ENCODE data around the gene MRNIP.

MRNIP gene

DNA sequence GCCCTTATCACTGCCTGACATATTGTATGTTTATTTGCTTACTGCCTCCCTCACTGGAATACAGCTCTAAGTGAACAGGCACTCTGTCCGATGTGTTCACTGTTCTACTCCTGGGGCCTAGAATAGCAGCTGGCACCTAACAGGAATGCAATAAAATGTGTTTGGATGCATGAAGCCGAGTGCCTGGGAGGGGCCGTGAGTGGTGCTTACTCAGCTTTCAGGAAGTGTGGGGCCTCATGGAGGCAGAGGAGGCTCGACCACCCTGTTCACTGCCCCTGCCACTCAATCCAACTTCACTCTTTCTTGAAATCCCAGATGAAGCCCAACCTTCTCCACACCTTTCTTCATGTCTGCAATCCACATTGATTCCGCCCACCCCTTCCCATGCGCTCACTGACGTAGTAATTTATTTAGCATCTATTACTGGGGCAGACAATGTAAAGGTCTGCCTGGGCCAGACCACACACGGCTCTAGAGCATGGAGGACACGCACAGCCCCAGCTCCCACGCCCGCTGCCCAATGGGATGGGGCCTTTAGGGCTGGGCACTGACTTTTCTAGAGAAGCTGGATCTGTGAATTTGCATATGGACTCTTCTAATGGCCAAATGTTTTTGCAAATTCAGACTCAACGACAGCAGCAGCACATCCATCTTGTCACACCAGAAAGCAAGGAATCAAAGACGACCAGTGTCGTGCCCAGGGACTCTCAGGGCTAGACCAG lies 27.7 kb upstream of the MRNIP start:
- no peak overlapping the region for H3K4me3 ChIP-seq (ENCODE audit: low read depth, low read length)
- no peaks in the 10 kb centered on the region for H3K27me3 ChIP-seq (ENCODE audit: control insufficient read depth, insufficient read depth, low read length)
- peaks cover 29% of the 10 kb centered on the region for H3K9me3 ChIP-seq (ENCODE audit: control insufficient read depth, insufficient read depth, low read depth, low read length)
- no peak overlapping the region for H3K9ac ChIP-seq (ENCODE audit: low read length)
- no peak overlapping the region for H3K27ac ChIP-seq (ENCODE audit: low read depth, low read length)
- peaks cover 85% of the 10 kb centered on the region for H3K36me3 ChIP-seq (ENCODE audit: control insufficient read depth, insufficient read depth, low read length)
- no peaks in the 10 kb centered on the region for H3K4me1 ChIP-seq (ENCODE audit: control insufficient read depth, insufficient read depth, low read length)

DNA sequence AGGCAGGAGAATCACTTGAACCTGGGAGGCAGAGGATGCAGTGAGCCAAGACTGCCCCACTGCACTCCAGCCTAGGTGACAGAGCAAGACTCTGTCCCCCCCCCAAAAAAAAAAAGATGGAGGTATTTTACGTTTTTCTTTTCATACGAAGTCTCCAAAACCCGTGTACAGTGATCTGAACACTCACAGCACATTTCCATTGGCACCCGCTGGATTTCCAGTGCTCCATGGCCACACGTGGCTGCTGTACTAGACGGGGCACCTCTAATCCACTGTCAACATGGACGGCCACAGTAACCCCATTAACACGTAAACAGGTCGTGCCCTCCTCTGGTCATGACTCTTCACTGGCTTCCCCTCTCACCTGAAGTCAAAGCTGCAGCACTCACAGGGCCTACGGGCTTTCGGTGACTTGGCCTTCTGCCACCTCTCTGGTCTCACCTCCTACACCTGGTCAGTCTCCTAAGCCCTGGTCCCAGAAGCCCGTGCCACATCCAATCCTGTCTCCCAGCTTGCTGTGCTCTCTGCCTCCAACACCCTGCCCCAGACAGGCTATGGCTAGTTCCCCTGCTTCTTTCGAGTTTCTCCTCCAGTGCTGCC lies 27.0 kb upstream of the MRNIP start:
- H3K9me3 ChIP-seq (ENCODE audit: control insufficient read depth, insufficient read depth, low read depth, low read length): peaks cover 29% of the 10 kb centered on the region
- H3K9ac ChIP-seq (ENCODE audit: low read length): no peak overlapping the region
- H3K4me1 ChIP-seq (ENCODE audit: control insufficient read depth, insufficient read depth, low read length): no peaks in the 10 kb centered on the region
- no peaks in the 10 kb centered on the region for H3K27me3 ChIP-seq (ENCODE audit: control insufficient read depth, insufficient read depth, low read length)
- H3K36me3 ChIP-seq (ENCODE audit: control insufficient read depth, insufficient read depth, low read length): peaks cover 78% of the 10 kb centered on the region
- H3K27ac ChIP-seq (ENCODE audit: low read depth, low read length): no peak overlapping the region
- H3K4me3 ChIP-seq (ENCODE audit: low read depth, low read length): no peak overlapping the region

DNA sequence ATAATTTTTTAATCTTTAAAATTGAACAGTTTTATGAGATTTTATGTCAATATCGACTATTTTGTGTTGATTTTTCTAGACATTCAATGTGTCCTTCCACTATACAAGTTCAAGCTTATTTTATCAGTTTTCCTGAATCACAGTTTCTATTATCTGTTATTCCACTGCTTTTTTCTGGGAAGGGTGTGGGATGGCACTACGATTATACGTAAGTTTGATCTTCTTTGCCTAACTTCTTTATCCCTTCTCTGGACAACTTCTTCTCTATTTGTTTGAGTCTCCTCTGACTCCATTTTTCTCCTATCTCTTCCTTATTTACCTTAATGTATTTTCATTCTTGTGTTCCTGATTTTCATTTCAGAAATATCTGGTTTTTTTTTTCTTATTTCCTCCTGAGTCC lies 24.5 kb upstream of the MRNIP start:
- H3K9ac ChIP-seq (ENCODE audit: low read length): no peak overlapping the region
- H3K27ac ChIP-seq (ENCODE audit: low read depth, low read length): no peak overlapping the region
- no peaks in the 10 kb centered on the region for H3K27me3 ChIP-seq (ENCODE audit: control insufficient read depth, insufficient read depth, low read length)
- H3K4me1 ChIP-seq (ENCODE audit: control insufficient read depth, insufficient read depth, low read length): no peaks in the 10 kb centered on the region
- peaks cover 29% of the 10 kb centered on the region for H3K9me3 ChIP-seq (ENCODE audit: control insufficient read depth, insufficient read depth, low read depth, low read length)
- peaks cover 69% of the 10 kb centered on the region for H3K36me3 ChIP-seq (ENCODE audit: control insufficient read depth, insufficient read depth, low read length)
- H3K4me3 ChIP-seq (ENCODE audit: low read depth, low read length): no peak overlapping the region

DNA sequence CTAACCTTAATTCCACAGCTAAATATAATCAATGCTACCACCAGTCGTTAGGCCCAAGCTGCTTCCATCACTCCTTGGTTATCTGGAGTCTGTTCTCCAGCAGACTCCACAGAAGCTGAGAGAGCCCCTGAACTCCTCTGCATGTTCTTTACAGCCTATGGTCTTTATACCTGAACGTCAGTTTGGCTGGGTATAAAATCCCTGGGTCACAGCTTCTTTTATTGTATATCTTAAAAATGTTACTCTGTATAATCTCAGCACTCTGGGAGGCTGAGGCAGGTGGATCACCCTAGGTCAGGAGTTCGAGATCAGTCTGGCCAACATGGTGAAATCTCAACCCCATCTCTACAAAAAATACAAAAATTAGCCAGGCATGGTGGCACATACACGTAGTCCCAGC lies 23.7 kb upstream of the MRNIP start:
- Histone ChIP-seq H3K36me3 (ENCODE audit: control insufficient read depth, insufficient read depth, low read length) (peaks cover 67% of the 10 kb centered on the region), H3K9me3 (ENCODE audit: control insufficient read depth, insufficient read depth, low read depth, low read length) (peaks cover 29% of the 10 kb centered on the region), H3K27me3 (ENCODE audit: control insufficient read depth, insufficient read depth, low read length) (no peaks in the 10 kb centered on the region), H3K9ac (ENCODE audit: low read length) (no peak overlapping the region), H3K4me3 (ENCODE audit: low read depth, low read length) (no peak overlapping the region), H3K27ac (ENCODE audit: low read depth, low read length) (no peak overlapping the region), H3K4me1 (ENCODE audit: control insufficient read depth, insufficient read depth, low read length) (no peaks in the 10 kb centered on the region)

DNA sequence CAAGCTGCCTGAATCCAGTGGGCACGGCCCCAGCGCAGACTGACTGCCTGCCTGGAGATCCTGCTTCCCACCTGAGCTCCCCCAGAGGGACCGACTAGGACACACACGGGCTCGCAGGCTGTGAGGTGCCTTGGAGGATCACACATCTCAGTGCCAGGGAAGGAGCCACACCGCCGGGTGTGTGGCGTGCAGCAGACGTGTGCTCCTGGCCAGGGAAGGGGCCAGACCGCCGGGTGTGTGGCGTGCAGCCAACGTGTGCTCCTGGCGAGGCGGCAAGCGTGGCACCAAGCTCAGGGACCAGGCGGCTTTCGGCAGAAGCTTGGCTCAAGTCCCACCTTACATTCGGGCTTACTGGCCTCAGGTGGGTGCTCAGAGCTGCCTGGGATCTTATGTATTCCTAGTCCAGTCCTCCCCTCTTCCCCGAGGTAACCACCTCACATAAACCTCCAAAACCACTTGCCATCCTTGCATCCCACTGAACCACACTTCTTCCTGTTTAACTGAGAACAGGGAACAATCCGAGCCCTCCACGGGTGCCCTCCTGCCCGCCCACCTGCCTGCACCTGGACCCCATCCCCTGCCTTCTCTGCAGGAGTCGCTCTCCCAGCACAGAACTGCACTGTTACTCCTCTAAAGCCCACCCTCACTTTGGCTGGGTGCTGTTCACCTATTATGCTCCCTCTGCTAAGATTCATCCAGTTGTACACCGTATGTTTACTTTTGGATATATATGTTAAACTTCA lies 22.4 kb upstream of the MRNIP start:
- H3K4me1 ChIP-seq (ENCODE audit: control insufficient read depth, insufficient read depth, low read length): no peaks in the 10 kb centered on the region
- H3K9ac ChIP-seq (ENCODE audit: low read length): no peak overlapping the region
- peaks cover 29% of the 10 kb centered on the region for H3K9me3 ChIP-seq (ENCODE audit: control insufficient read depth, insufficient read depth, low read depth, low read length)
- peaks cover 59% of the 10 kb centered on the region for H3K36me3 ChIP-seq (ENCODE audit: control insufficient read depth, insufficient read depth, low read length)
- no peak overlapping the region for H3K4me3 ChIP-seq (ENCODE audit: low read depth, low read length)
- H3K27ac ChIP-seq (ENCODE audit: low read depth, low read length): no peak overlapping the region
- no peaks in the 10 kb centered on the region for H3K27me3 ChIP-seq (ENCODE audit: control insufficient read depth, insufficient read depth, low read length)

DNA sequence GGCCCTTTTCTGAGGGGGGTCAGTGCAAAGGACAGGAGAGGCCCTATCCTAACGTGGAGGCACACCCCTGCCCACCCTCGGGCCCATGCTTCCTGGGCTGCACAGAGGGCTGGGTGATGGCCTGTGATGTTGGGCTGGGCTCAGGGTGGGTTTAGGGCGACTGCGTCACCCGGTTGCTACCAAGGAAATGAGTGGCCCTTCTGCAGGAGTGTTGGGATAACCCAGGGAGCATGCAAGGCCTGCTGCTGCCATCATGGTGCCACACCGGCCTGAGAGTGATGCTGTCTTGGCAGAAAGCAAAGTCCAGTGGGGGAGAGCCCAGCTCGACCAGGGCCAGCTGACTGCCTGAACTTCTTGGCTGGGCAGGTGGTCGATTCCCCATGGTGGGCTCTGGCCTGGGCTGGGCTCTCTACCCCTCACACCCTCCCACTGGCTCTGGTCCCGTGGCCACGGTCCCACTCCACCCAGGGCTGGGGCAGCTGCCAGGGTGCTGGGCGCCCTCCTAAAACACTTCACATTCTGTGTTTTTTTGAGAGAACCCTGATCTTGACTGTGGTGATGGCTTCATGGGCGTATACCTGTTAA lies 21.5 kb upstream of the MRNIP start:
- Histone ChIP-seq H3K4me1 (ENCODE audit: control insufficient read depth, insufficient read depth, low read length) (no peaks in the 10 kb centered on the region), H3K27me3 (ENCODE audit: control insufficient read depth, insufficient read depth, low read length) (no peaks in the 10 kb centered on the region), H3K4me3 (ENCODE audit: low read depth, low read length) (no peak overlapping the region), H3K9me3 (ENCODE audit: control insufficient read depth, insufficient read depth, low read depth, low read length) (peaks cover 29% of the 10 kb centered on the region), H3K27ac (ENCODE audit: low read depth, low read length) (no peak overlapping the region), H3K9ac (ENCODE audit: low read length) (no peak overlapping the region), H3K36me3 (ENCODE audit: control insufficient read depth, insufficient read depth, low read length) (peaks cover 62% of the 10 kb centered on the region)

DNA sequence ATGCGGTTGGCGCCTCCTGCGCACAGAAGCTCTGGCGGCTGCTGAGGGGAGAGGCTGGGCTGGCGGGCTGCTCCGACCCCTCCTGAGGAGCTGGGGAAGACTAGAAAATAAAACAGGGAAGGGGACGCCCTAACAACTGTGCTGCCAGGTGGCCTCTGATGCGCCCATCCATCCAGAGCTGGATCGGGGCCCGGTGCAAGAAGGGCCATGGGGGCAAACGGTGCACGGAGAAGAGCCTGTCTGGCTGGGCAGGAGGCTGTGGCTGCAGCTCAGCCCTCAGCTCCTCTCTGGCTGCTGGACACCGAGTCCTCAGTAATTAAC lies 21.0 kb upstream of the MRNIP start:
- Histone ChIP-seq H3K4me3 (ENCODE audit: low read depth, low read length) (no peak overlapping the region), H3K4me1 (ENCODE audit: control insufficient read depth, insufficient read depth, low read length) (no peaks in the 10 kb centered on the region), H3K9me3 (ENCODE audit: control insufficient read depth, insufficient read depth, low read depth, low read length) (peaks cover 25% of the 10 kb centered on the region), H3K36me3 (ENCODE audit: control insufficient read depth, insufficient read depth, low read length) (peaks cover 62% of the 10 kb centered on the region), H3K27me3 (ENCODE audit: control insufficient read depth, insufficient read depth, low read length) (no peaks in the 10 kb centered on the region), H3K9ac (ENCODE audit: low read length) (no peak overlapping the region), H3K27ac (ENCODE audit: low read depth, low read length) (no peak overlapping the region)

DNA sequence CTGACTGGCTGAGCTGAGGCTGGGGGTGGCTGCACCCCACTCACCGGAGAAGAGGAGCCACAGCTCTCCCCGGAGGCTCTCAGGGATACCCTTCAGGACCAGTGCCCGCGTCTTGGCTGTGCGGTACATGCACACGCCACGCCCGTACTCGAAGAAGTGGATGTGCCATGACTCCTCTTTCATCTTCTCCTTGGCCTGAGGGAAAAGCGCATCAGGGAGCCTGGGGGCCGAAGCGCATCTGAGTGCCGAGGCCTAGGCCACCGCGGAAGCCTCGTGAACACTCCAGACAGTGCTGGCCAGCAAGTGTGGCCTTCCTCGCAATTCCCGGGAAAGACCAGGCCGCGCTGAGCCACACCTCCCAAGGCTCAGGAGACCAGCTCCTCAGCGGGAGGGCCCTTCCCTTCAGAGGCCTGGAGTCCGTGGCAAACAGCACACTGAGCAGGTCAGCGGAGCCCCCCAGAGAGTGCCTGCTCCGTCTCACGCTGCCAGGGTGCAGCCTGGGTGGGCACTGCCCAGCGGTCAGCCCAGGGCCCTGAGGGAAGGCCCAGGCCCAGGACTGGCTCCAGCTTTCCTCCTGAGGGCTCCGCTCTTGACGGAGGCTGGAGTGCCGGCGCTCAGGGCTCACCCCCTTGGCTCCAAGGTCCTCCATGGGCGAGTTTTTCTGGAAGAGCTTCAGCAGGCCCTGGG lies 20.5 kb upstream of the MRNIP start:
- Histone ChIP-seq H3K4me1 (ENCODE audit: control insufficient read depth, insufficient read depth, low read length) (no peaks in the 10 kb centered on the region), H3K27me3 (ENCODE audit: control insufficient read depth, insufficient read depth, low read length) (no peaks in the 10 kb centered on the region), H3K9me3 (ENCODE audit: control insufficient read depth, insufficient read depth, low read depth, low read length) (peaks cover 20% of the 10 kb centered on the region), H3K36me3 (ENCODE audit: control insufficient read depth, insufficient read depth, low read length) (peaks cover 61% of the 10 kb centered on the region), H3K4me3 (ENCODE audit: low read depth, low read length) (no peak overlapping the region), H3K27ac (ENCODE audit: low read depth, low read length) (no peak overlapping the region), H3K9ac (ENCODE audit: low read length) (no peak overlapping the region)

DNA sequence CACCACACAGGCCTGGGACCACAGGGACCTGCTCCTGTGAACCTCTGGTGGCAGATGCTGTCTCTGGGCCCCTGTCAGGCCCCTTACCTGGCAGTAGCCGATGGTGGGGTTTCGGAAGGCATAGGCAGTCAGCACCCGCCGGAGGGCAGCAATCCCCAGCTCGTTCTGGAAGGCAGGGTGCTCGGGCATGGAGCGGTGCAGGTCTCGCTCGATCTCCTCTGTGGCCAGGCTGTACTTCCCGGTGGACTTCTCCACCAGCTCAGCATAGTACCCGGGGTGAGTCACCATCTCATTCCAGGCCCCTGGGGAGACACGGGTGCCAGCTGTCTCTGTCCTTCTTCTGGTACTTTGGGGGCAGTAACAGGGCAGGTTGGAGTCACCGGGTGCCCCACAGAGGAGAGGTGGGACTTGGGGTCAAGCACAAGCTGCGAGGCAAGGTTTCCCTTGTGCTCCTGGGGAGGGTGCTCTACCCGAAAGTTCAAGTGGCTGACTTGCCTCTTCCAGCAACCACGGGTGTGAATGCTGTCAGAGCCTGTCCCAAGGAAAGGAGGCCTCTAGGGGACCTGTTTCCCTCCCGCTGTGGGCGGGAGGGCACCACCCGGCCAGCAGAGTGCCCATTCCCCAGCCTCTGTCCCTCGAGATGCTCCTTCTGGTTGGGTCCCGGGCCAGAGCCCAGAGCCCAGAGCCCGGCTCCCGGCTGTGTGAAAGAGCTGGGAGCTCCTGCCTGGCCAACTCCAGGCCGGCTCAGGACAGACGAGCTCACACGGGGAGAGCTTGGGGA lies 19.8 kb upstream of the MRNIP start:
- H3K36me3 ChIP-seq (ENCODE audit: control insufficient read depth, insufficient read depth, low read length): peaks cover 61% of the 10 kb centered on the region
- no peaks in the 10 kb centered on the region for H3K4me1 ChIP-seq (ENCODE audit: control insufficient read depth, insufficient read depth, low read length)
- H3K4me3 ChIP-seq (ENCODE audit: low read depth, low read length): no peak overlapping the region
- H3K9ac ChIP-seq (ENCODE audit: low read length): no peak overlapping the region
- no peaks in the 10 kb centered on the region for H3K27me3 ChIP-seq (ENCODE audit: control insufficient read depth, insufficient read depth, low read length)
- H3K27ac ChIP-seq (ENCODE audit: low read depth, low read length): no peak overlapping the region
- H3K9me3 ChIP-seq (ENCODE audit: control insufficient read depth, insufficient read depth, low read depth, low read length): peaks cover 14% of the 10 kb centered on the region

DNA sequence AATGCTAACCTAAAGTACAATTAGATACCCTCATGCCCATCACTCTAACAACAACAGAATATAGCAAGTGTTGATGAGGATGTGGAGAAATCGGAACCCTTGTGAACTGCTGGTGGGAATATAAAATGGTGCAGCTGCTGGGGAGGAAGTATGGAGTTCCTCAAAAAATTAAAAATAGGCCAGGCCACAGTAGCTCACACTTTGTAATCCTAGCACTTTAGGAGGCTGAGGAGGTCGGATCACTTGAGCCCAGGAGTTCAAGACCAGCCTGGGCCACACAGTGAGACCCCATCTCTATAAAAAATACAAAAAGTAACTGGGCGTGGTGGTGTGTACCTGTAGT lies 18.0 kb upstream of the MRNIP start:
- H3K9me3 ChIP-seq (ENCODE audit: control insufficient read depth, insufficient read depth, low read depth, low read length): no peaks in the 10 kb centered on the region
- H3K4me1 ChIP-seq (ENCODE audit: control insufficient read depth, insufficient read depth, low read length): no peaks in the 10 kb centered on the region
- H3K27me3 ChIP-seq (ENCODE audit: control insufficient read depth, insufficient read depth, low read length): no peaks in the 10 kb centered on the region
- H3K4me3 ChIP-seq (ENCODE audit: low read depth, low read length): no peak overlapping the region
- H3K27ac ChIP-seq (ENCODE audit: low read depth, low read length): no peak overlapping the region
- H3K36me3 ChIP-seq (ENCODE audit: control insufficient read depth, insufficient read depth, low read length): peaks cover 62% of the 10 kb centered on the region
- H3K9ac ChIP-seq (ENCODE audit: low read length): no peak overlapping the region

Measured in HUES6 (cell line).